B cell (primary cell): Measurements from ENCODE around the gene PDGFA. TPM values are rescaled to one million over a fixed set of nuclear protein-coding genes. Genes with fewer than 3 reads are reported as not detected.

Experiments used
- ATAC-seq: fragments of 200-7000 bp; cut with Tn5 transposase; one replicate; pipeline ENCODE4 v1.10.0; 2021; ENCODE audit warnings: low read depth, mild to moderate bottlenecking, moderate number of reproducible peaks, moderate library complexity
- CTCF ChIA-PET: fragments of 350-600 bp; sonication (Branson Sonifier 250); formaldehyde crosslinking; loops from one replicate; lab custom pipeline; 2021; ENCODE audit warnings: antibody characterized with exemption, inconsistent platforms; lab: Charles Lee
- POLR2A ChIA-PET: fragments of 350-600 bp; sonication (Branson Sonifier 250); formaldehyde crosslinking; loops from one replicate; lab custom pipeline; 2021; ENCODE audit warnings: antibody characterized with exemption; lab: Charles Lee
- DNase-seq: peaks from one replicate; pipeline ENCODE4 v3.0.0; 2013
- H2AFZ ChIP-seq: 2 replicates; pipeline ENCODE4 v1.6.1; 2012; ENCODE audit warnings: mild to moderate bottlenecking, low read depth, low read length; ENCODE audit not compliant: insufficient read depth, poor library complexity, severe bottlenecking
- H3K27ac ChIP-seq, 2 donors: 1 replicate in 1 of 2; 2 replicates in 1 of 2; pipeline ENCODE4 v1.5.1; 2012 to 2013; ENCODE audit warnings: low read length in 2 of 2, mild to moderate bottlenecking in 2 of 2, moderate library complexity in 1 of 2
- H3K27me3 ChIP-seq, 4 experiments: fragments of 200-600 bp in 1 of 4; sonication (generic) in 1 of 4; replicated peaks in 1 of 4; 1 replicate in 2 of 4; 2 replicates in 2 of 4; pipeline versions ENCODE4 v1.6.1 to v1.7.0; 2013 to 2016; ENCODE audit warnings: low read length in 3 of 4, mild to moderate bottlenecking in 2 of 4, mixed read lengths in 1 of 4, moderate library complexity in 1 of 4; ENCODE audit not compliant: insufficient read depth in 4 of 4, control insufficient read depth in 3 of 4; ENCODE audit errors: control extremely low read depth in 1 of 4
- H3K36me3 ChIP-seq, 2 experiments: replicated peaks in 1 of 2; 1 replicate in 1 of 2; 2 replicates in 1 of 2; pipeline versions ENCODE4 v1.6.1 to v1.7.1; 2013; ENCODE audit warnings: low read length in 1 of 2; ENCODE audit not compliant: insufficient read depth in 2 of 2, control insufficient read depth in 1 of 2; ENCODE audit errors: control extremely low read depth in 1 of 2, extremely low read depth in 1 of 2
- H3K4me1 ChIP-seq, 2 donors: fragments of 200-600 bp in 1 of 2; sonication (generic) in 1 of 2; 1 replicate in 1 of 2; 2 replicates in 1 of 2; pipeline versions ENCODE4 v1.5.1 to v1.6.1; 2013 to 2017; ENCODE audit warnings: low read length in 2 of 2; ENCODE audit not compliant: control insufficient read depth in 2 of 2, insufficient read depth in 2 of 2
- H3K4me2 ChIP-seq: replicated peaks from 2 replicates; pipeline ENCODE3; 2012; ENCODE audit warnings: mild to moderate bottlenecking, low read depth, low read length; ENCODE audit not compliant: poor library complexity, severe bottlenecking
- H3K4me3 ChIP-seq, 5 experiments: fragments of 200-600 bp in 1 of 5; sonication (generic) in 1 of 5; 1 replicate in 3 of 5; 2 replicates in 2 of 5; pipeline versions ENCODE4 v1.5.1 to v1.7.0; 2011 to 2016; ENCODE audit warnings: low read length in 4 of 5, mild to moderate bottlenecking in 4 of 5, low read depth in 2 of 5, control low read depth in 1 of 5, moderate library complexity in 1 of 5; ENCODE audit not compliant: insufficient read depth in 1 of 5; ENCODE audit errors: control extremely low read depth in 1 of 5, extremely low read depth in 1 of 5
- H3K79me2 ChIP-seq: fragments of 200-600 bp; sonication (generic); one replicate; pipeline ENCODE4 v1.6.0; 2016; ENCODE audit warnings: low read length; ENCODE audit not compliant: control insufficient read depth, insufficient read depth
- H3K9ac ChIP-seq: fragments of 200-600 bp; sonication (generic); 2 replicates; pipeline ENCODE4 v1.6.1; 2017; ENCODE audit warnings: mild to moderate bottlenecking, low read length, moderate library complexity
- H3K9me3 ChIP-seq, 3 donors: one replicate each; pipeline versions ENCODE4 v1.6.1 to v1.7.1; 2013; ENCODE audit warnings: low read length in 2 of 3; ENCODE audit not compliant: control insufficient read depth in 2 of 3, insufficient read depth in 1 of 3; ENCODE audit errors: control extremely low read depth in 1 of 3
- H4K20me1 ChIP-seq: 2 replicates; pipeline ENCODE4 v1.6.0; 2012; ENCODE audit warnings: mild to moderate bottlenecking, low read length; ENCODE audit not compliant: insufficient read depth, control insufficient read depth, poor library complexity, severe bottlenecking
- H3K27ac Mint-ChIP-seq: one replicate; pipeline ENCODE4 v1.8.0; 2021; ENCODE audit warnings: mixed read lengths
- H3K27me3 Mint-ChIP-seq: one replicate; pipeline ENCODE4 v1.8.0; 2021; ENCODE audit warnings: mixed read lengths
- H3K4me1 Mint-ChIP-seq: one replicate; pipeline ENCODE4 v1.8.0; 2021; ENCODE audit warnings: mixed read lengths
- H3K4me3 Mint-ChIP-seq: one replicate; pipeline ENCODE4 v1.8.0; 2021; ENCODE audit warnings: mixed read lengths
- H3K9me3 Mint-ChIP-seq: one replicate; pipeline ENCODE4 v1.8.0; 2022; ENCODE audit warnings: mixed read lengths; ENCODE audit not compliant: insufficient read depth
- CTCF ChIP-seq: fragments of 200-600 bp; IDR thresholded peaks from one replicate; pipeline ENCODE4 v1.8.0; 2022; ENCODE audit warnings: antibody characterized with exemption, mild to moderate bottlenecking
- EZH2 ChIP-seq: IDR thresholded peaks from 2 replicates; pipeline ENCODE4 v1.6.1; 2012; ENCODE audit warnings: borderline replicate concordance, low read depth, mild to moderate bottlenecking, moderate library complexity, low read length; ENCODE audit not compliant: insufficient read depth, poor library complexity, severe bottlenecking
- WGBS: methylation state at CpG from one replicate; pipeline ENCODE4 v1.1.5; 2013; ENCODE audit warnings: missing lambda C conversion rate; ENCODE audit not compliant: insufficient coverage; 5-methylcytosine and 5-hydroxymethylcytosine counted together
- intact Hi-C: fragments of 100-400 bp; cut with micrococcal nuclease; formaldehyde crosslinking; loops from one replicate; pipeline ENCODE4 v1.10.0; 2022
- polyA plus RNA-seq: library from polyadenylated mRNA; depleted of rRNA; stranded (reverse); fragments of >200 nt; gene quantifications from 2 replicates; pipeline ENCODE4 v1.2.3, GENCODE V29; 2012
- total RNA-seq, 2 donors: library from RNA; stranded (reverse); fragments of 120-200 nt in 1 of 2; gene quantifications; 1 replicate in 1 of 2; 2 replicates in 1 of 2; pipeline versions ENCODE4 v1.2.3 to v1.2.4, GENCODE V29; 2013 to 2022

PDGFA gene
- total and polyA plus RNA-seq, 2 donors (not counting 1 experiment from before 2014, with no cell fraction given), result 0.36 to 1.5 TPM

- Histone ChIP-seq H3K27ac (no peak overlapping the region), H3K9me3 (no peaks in the 10 kb centered on the region), H3K4me1 (no peaks in the 10 kb centered on the region), H3K4me2 (no peak overlapping the region), H3K9ac (no peak overlapping the region), H4K20me1 (no peaks in the 10 kb centered on the region), H3K4me3 (no peak overlapping the region), H3K27me3 (peaks cover 0 to 4% (median 3%) of the 10 kb centered on the region in 4 experiments), H2AFZ (no peak overlapping the region), H3K36me3 (no peaks in the 10 kb centered on the region), H3K79me2 (no peaks in the 10 kb centered on the region)
- ATAC-seq, result no peak
- Mint-ChIP-seq H3K27ac (no peak overlapping the region), H3K27me3 (peaks cover 42% of the 10 kb centered on the region), H3K4me1 (no peaks in the 10 kb centered on the region), H3K4me3 (no peak overlapping the region), H3K9me3 (peaks cover 8% of the 10 kb centered on the region)
- ChIA-PET POLR2A (no interaction called here), CTCF (no interaction called here)
- 93% methylated on average over 22 of the region's 25 CpGs for WGBS
- no peak for DNase-seq
- intact Hi-C loops, result no loop called here
- TF ChIP-seq CTCF (no peak), EZH2 (no peak)
Observed at GRCh38 chr7:485188-486081, 34.2 kb downstream of the PDGFA start.

DNA sequence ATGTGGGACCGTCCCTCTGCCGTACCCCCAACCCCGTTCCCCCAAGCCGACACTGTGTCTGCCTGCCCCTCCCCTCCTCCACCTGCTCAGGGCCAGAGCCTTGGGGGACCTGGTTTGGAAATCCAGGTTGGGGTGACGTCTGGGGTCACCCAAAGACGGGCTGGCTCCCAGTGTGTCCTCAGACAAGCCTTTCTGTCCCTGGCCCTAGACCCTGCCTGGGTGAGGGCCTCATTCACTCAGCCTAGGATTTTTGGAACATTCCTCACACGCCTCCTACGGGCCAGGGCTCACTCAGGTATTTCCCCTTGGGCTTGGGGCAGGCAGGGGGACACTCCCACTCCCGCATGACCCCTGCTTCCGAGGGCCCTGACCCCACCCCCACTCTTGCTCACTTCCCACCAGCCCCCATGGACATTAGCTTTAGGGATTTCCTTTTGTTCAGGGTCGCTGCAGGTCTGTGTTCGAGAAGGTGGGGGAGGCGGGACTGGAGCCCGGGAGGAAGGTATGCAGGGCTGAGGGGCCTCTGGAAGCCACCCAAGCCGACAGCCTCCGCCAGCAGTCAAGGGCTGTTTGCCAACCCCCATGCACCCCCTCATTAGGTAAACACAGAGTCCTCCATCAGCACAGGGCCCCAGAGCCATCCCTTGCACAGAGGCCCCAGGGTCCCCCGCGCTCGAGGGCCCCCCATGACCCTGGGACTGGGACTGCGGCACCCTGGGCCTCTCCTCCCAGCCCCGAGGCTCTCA lies 35.1 kb downstream of the PDGFA start:
- H3K9me3 ChIP-seq, result no peaks in the 10 kb centered on the region
- no peaks in the 10 kb centered on the region for H3K79me2 ChIP-seq
- ChIA-PET POLR2A (no interaction called here), CTCF (no interaction called here)
- H3K4me3 Mint-ChIP-seq, result no peak overlapping the region
- intact Hi-C loops, result no loop called here
- H3K9ac ChIP-seq, result no peak overlapping the region
- TF ChIP-seq CTCF (no peak), EZH2 (no peak)
- H3K4me1 Mint-ChIP-seq, result no peaks in the 10 kb centered on the region
- 89% methylated on average over 16 of the region's 21 CpGs for WGBS
- DNase-seq (no peak), ATAC-seq (no peak)
- no peaks in the 10 kb centered on the region for H3K36me3 ChIP-seq
- peaks cover 8% of the 10 kb centered on the region for H3K9me3 Mint-ChIP-seq
- H3K27ac ChIP-seq, result no peak overlapping the region
- peaks cover 40% of the 10 kb centered on the region for H3K27me3 Mint-ChIP-seq
- no peaks in the 10 kb centered on the region for H3K4me1 ChIP-seq
- H4K20me1 ChIP-seq, result no peaks in the 10 kb centered on the region
- H3K27ac Mint-ChIP-seq, result no peak overlapping the region
- H3K27me3 ChIP-seq, result peaks cover 0 to 4% (median 3%) of the 10 kb centered on the region in 4 experiments
- H2AFZ ChIP-seq, result no peak overlapping the region
- no peak overlapping the region for H3K4me3 ChIP-seq
- no peak overlapping the region for H3K4me2 ChIP-seq
